Anterior cingulate cortex (tissue), 58 donors: ENCODE data around the gene CDRT4.

Source experiments
- DNase-seq, 58 donors: peaks; one replicate each; lab custom pipeline; 2025; lab: John Stamatoyannopoulos, UW

The CDRT4 gene

DNA sequence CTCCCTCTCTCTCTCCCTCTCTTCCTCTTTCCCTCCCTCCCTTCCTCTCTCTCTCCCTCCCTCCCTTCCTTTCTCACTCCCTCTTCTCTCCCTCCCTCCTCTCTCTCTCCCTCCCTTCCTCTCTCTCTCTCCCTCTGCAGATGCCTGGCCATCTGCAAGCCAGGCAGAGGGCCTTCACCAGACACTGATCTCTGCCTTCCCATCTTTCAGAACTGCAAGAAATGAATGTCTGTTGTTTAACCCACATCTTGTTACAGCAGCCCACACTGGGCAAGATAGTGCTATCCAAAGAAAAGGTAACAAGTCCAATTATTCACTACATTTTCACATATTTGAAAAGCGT lies 26.2 kb upstream of the CDRT4 start:
- no peak for DNase-seq

- DNase-seq, result no peak
These were observed 25.6 kb upstream of the CDRT4 start for GRCh38 chr17:15492791-15493692.

- DNase-seq, result no peak
These were observed 24.8 kb upstream of the CDRT4 start for GRCh38 chr17:15492186-15492585.

DNA sequence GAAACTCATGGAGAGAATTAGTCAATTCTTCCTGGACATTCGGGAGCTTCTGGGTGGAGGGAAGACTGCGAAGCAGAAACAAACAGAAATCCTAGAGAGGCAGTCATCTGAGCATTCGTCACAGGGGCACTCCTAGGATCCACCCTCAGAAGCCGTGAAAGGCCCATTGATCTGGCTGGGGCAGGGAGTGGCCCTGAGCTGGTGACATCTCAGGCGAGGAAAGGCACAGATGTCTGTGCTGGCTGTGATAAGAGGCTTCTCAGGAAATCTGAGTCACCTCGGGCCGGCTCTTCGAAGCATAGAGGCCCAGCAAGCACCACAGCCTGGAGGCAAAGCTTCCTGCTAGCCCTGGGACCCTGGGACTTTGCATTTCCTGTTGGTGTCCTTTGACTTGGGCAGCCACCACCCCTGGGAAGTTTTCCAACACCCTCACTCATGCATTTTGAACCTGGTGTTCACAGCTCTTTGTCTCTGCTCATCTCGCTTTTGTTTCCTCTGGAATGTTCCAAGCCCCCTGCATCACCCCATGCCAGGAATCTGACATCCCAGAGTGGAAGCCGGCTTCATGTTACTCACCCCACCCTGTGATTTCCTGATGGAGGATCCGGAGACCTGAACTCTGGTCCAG lies 23.3 kb upstream of the CDRT4 start:
- DNase-seq, result peak in 44 of 58 donors; percentile 4 to 86 (median 48)

DNA sequence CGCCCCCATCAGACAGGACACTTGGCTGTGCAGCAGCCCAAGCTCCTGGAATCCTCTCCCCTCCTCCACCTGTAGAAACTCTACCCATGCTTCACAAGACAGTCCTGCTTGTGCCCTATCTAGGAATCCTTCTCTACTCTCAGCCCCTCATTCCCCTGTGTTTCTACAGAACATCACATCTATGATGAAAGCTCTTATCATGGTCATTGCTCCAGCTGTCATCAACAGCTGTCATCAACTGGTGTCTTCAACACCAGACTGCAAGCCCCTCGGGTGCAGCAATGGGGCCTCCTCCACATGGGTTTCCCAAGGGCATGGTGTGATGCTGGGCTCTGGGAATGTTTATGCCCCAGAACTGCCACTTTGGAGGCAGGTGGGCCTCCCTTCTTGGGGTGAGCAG lies 21.1 kb upstream of the CDRT4 start:
- DNase-seq, result no peak

DNA sequence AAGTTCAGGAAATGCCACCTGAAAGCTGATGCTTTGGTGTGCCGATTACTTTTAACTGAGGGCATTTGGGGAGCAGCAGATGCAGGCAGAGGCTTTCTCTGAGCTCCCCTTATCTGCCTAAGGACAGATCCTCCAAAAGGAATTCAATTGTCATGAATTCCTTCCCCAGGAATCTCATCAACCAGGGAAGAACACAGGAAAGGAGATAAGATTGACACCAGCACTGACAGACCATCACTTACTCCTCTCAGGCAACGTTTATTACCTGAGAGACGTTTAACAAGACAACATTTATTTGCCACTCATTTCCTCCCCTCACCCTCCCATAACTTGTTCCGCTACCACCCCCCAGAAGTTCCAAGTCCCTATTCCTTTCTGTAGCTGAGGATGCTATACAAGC lies 17.6 kb upstream of the CDRT4 start:
- DNase-seq, result no peak

GRCh38 chr17:15483431-15483830 lies 16.0 kb upstream of the CDRT4 start:
- no peak for DNase-seq

DNA sequence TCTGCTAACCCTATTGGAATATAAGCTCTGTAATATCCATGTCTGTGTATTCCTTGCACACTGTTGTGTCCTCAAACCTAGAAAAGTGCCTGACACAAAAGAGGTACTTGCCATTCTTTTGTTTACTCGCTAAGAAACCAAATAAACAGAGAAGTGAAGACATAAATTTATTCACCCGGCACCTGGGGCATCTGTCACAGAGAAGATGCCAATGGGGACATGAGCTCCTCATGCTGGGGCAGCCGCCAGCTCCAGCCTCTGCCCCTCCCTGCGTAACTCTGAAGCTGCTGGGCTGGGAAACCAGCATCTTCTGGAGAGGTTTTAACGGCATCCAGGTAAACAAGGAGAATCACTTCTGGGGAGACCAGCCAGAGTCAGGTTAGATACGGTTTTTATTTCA lies 15.1 kb upstream of the CDRT4 start:
- no peak for DNase-seq

- no peak for DNase-seq
These were observed 14.1 kb upstream of the CDRT4 start for GRCh38 chr17:15481481-15481880.

DNA sequence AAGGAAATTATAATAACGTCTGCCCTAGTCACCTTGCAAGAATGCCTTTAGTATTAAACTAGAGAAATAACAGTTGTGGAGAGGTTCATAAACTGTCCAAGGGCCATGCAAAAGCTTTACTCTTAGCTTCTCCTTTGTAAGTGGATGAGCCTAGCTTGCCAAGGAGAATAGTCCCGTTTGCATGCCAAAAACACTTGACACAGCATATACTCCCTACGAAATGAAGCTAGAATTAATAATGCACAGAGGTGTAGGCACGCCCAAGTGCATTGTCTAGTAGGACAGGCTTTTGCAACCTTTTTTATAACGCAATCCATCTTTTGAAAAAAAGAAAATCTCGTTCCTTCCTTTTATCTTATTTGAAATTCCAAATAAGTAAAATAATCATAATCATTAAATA lies 12.8 kb upstream of the CDRT4 start:
- no peak for DNase-seq

DNA sequence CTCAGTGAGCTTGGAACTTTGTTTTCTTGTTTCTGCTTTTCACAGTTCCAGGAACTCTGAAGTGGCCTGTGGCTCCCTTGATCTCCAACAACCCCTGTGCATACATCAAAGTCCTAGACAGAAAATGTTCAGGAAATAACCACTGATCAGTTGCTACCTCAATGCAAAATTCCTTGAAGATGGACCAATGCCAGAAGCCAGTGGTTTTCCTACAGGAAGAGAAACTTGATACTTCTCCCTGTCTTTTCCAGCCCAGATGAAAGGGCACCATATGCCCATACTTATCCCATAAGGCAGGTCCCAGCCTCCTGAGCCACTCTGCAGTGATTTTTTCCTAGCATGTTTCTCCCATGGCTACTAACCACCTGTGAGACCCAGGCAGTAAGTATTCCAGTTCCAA lies 12.3 kb upstream of the CDRT4 start:
- DNase-seq, result no peak

- DNase-seq, result no peak
These were observed 11.4 kb upstream of the CDRT4 start for GRCh38 chr17:15478845-15479244.

GRCh38 chr17:15475631-15476354 lies 8.4 kb upstream of the CDRT4 start:
- no peak for DNase-seq

DNA sequence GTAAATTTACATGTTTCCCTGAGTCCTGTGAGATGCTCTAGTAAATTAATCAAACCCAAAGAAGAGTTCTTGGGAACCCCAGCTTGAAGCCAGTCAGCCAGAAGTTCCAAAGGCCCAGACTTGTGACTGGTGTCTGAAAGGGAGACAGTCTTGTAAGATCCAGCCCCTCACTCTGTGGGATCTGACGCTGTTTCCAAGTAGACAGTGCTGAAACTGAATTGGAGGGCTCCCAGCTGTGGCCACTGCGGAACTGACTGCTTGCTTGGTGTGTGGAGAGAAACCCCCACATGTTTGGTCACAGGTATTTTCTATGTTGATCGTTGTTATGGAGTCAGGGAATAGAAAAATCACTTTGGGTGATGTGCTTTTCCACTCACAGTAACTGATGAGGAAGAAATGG lies 5.5 kb upstream of the CDRT4 start:
- DNase-seq, result no peak

DNA sequence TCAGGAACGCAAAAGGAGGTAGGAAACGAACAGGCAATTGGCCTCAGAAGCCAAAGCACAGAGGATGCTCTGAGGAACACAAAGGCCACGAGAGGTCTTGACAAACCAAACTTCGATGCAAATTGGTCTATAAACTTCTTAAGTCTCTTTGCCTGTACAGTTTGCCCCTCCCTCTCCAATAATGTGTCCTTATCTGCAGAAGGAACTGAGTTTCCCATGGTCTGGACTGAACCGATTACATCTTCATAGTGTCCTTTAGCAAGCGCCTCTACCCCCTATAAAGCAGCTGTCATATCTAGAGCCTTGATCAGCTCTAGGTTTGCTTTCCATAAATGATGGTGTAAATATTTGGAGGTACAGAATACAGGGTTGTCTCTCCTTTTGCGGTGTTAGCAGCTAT lies 3.1 kb upstream of the CDRT4 start:
- no peak for DNase-seq

- no peak for DNase-seq
These were observed 1.8 kb upstream of the CDRT4 start for GRCh38 chr17:15469260-15469659.

GRCh38 chr17:15468126-15468525 lies 705 bp upstream of the CDRT4 start:
- DNase-seq, result no peak

GRCh38 chr17:15466131-15466530 lies 1.3 kb downstream of the CDRT4 start:
- no peak for DNase-seq

- no peak for DNase-seq
These were observed 2.2 kb downstream of the CDRT4 start for GRCh38 chr17:15465045-15465701.

- DNase-seq, result peak in 21 of 58 donors; percentile 7 to 59 (median 23)
These were observed 3.0 kb downstream of the CDRT4 start for GRCh38 chr17:15464231-15464985.
